Heart right ventricle (tissue), 16 donors: ENCODE data around the gene ZNF785. TPM values are rescaled to one million over a fixed set of nuclear protein-coding genes. Genes with fewer than 3 reads are reported as not detected.

Experiments used
- ATAC-seq, 8 donors: fragments of 200-7000 bp; cut with Tn5 transposase; one replicate each; pipeline ENCODE4 v1.9.1; 2020; ENCODE audit warnings: mild to moderate bottlenecking in 8 of 8, moderate library complexity in 8 of 8, moderate number of reproducible peaks in 1 of 8
- DNase-seq, 2 donors: peaks; one replicate each; pipeline ENCODE4 v3.0.0-alpha.2; 2020
- H3K27ac ChIP-seq, 10 donors: fragments of 200-600 bp; sonication (generic) in 2 of 10; one replicate each; pipeline versions ENCODE4 v1.5.0 to v1.8.0; 2020 to 2022; ENCODE audit warnings: mild to moderate bottlenecking in 3 of 10
- H3K27me3 ChIP-seq, 7 donors: fragments of 200-600 bp; one replicate each; pipeline ENCODE4 v1.8.0; 2021 to 2022; ENCODE audit warnings: mild to moderate bottlenecking in 2 of 7
- H3K36me3 ChIP-seq, 9 donors: fragments of 200-600 bp; sonication (generic) in 1 of 9; one replicate each; pipeline versions ENCODE4 v1.5.0 to v1.8.0; 2020 to 2022; ENCODE audit warnings: mild to moderate bottlenecking in 2 of 9
- H3K4me1 ChIP-seq, 9 donors: fragments of 200-600 bp; sonication (generic) in 1 of 9; one replicate each; pipeline versions ENCODE4 v1.5.0 to v1.8.0; 2020 to 2022; ENCODE audit warnings: mild to moderate bottlenecking in 4 of 9
- H3K4me3 ChIP-seq, 10 donors: fragments of 200-600 bp; sonication (generic) in 2 of 10; one replicate each; pipeline versions ENCODE4 v1.5.0 to v1.8.0; 2020 to 2022; ENCODE audit warnings: mild to moderate bottlenecking in 7 of 10, moderate library complexity in 2 of 10
- H3K9me3 ChIP-seq, 11 donors: fragments of 200-600 bp in 10 of 11; sonication (generic) in 2 of 11; one replicate each; pipeline versions ENCODE4 v1.5.0 to v1.8.0; 2013 to 2022; ENCODE audit warnings: mild to moderate bottlenecking in 2 of 11, control low read depth in 1 of 11, moderate library complexity in 1 of 11
- CTCF ChIP-seq, 9 donors: fragments of 200-600 bp; sonication (generic) in 2 of 9; IDR thresholded peaks; one replicate each; pipeline versions ENCODE4 v1.5.0 to v1.8.0; 2021 to 2022; ENCODE audit warnings: antibody characterized with exemption in 9 of 9, mild to moderate bottlenecking in 5 of 9, moderate library complexity in 1 of 9
- WGBS, 2 donors: extraction: QIAGEN DNeasy Blood & Tissue Kit; methylation state at CpG; one replicate each; pipeline ENCODE4 v1.1.7; 2013; ENCODE audit warnings: inconsistent platforms in 1 of 2; 5-methylcytosine and 5-hydroxymethylcytosine counted together
- intact Hi-C, 10 donors: fragments of 100-400 bp; cut with DNase I; formaldehyde crosslinking; loops; one replicate each; pipeline versions ENCODE4 v1.11.1 to v1.14.2; 2022
- polyA plus RNA-seq, 2 donors: library from polyadenylated mRNA; stranded (reverse); fragments of 200-250 nt; gene quantifications; one replicate each; pipeline ENCODE4 v1.2.3, GENCODE V29; 2013
- total RNA-seq, 10 donors: library from RNA; stranded (reverse); fragmentation: NEBNext Ultra II Directional in 3 of 10; extraction: Animal tissue kit (Norgen Biotek cat#: 25700) in 3 of 10; gene quantifications; one replicate each; pipeline versions ENCODE4 v1.2.1 to v1.2.4, GENCODE V29; 2021 to 2023
- donor health status: Arrhythmogenic right ventricular cardiomyopathy.
- donor health status: ischemic (EF 13 %, LVEDD 7.1; RV severe dilation, severe dysfunction).
- donor health status: healthy with polysubstance abuse.
- donor health status: DM: no; HTN: yes; CAD: no.
- donor health status: DM: no; HTN: no; CAD: no.
- donor health status: ischemic (EF 25% LVEDD 6.9; RV normal size, moderate dysfunction).
- donor health status: ischemic (EF 25% LVEDD 5.7; RV mildly dilated, moderate dysfunction).
- donor health status: healthy.
- donor health status: DM: yes; HTN: yes; CAD: no.
- donor health status: Ischemic cardiomyopathy.
- donor health status: ischemic (EF 35%, LVEDD 5.7; RV mildly dilated, moderate dysfunction).
- donor health status: nonischemic (EF 11% LVEDD 7.7; RV severe dilation, severe dysfunction).
- donor health status: DM: yes; HTN: yes; CAD: no.
- donor health status: PGD.
- donor health status: ischemic (EF 29% LVEDD 5.4; RV normal size, mild dysfunction).
- donor health status: nonischemic (EF 23%, LVEDD 6.1; RV moderate dilation, normal function).

ZNF785 gene
- total and polyA plus RNA-seq, 12 donors = 2.8 to 8.4 (median 5.4) TPM

GRCh38 chr16:30588651-30589050 is 3.2 kb upstream of the ZNF785 start:
- Histone ChIP-seq H3K27ac (no peak overlapping the region), H3K36me3 (peaks cover 0 to 14% (median 0%) of the 10 kb centered on the region in 9 donors), H3K4me1 (peaks cover 3 to 23% (median 13%) of the 10 kb centered on the region in 9 donors), H3K9me3 (no peaks in the 10 kb centered on the region), H3K4me3 (no peak overlapping the region), H3K27me3 (no peaks in the 10 kb centered on the region)
- intact Hi-C loops = loop anchor here in 6 of 10 donors (5.0 to 10.0 kb wide), 6 partner anchors 39 to 141 kb away; partner anchors contain the start of genes ZNF747 (in 3 of the 6) and SEPHS2 (in 1 of the 6)
- no peak for DNase-seq
- WGBS, 2 donors = 90 to 92% methylated on average over 2 of the region's 2 CpGs
- TF ChIP-seq CTCF (IDR thresholded peaks at IDR 0.05) = no peak
- ATAC-seq = no peak

- Histone ChIP-seq H3K9me3 (no peaks in the 10 kb centered on the region), H3K4me1 (peaks cover 3 to 26% (median 13%) of the 10 kb centered on the region in 9 donors), H3K27me3 (no peaks in the 10 kb centered on the region), H3K36me3 (peaks cover 0 to 50% (median 23%) of the 10 kb centered on the region in 9 donors), H3K27ac (peak overlapping the region; percentile 67 to 97 (median 94)), H3K4me3 (peak overlapping the region; percentile 63 to 93 (median 78))
- no peak for TF ChIP-seq CTCF (IDR thresholded peaks at IDR 0.05)
- 0 to 1% methylated on average over 23 of the region's 23 CpGs for WGBS, 2 donors
- peak in 4 of 8 donors; percentile 4 to 20 (median 9) for ATAC-seq
- DNase-seq = no peak
- intact Hi-C loops = loop anchor here in 6 of 10 donors (1.0 to 10.0 kb wide), 11 partner anchors 13 to 138 kb away; partner anchors contain the start of genes ZNF747 (in 4 of the 6), ZNF688 (in 2 of the 6), FBRS (in 1 of the 6) and SEPHS2 (in 1 of the 6)
Measured at GRCh38 chr16:30585022-30585399, 486 bp downstream of the ZNF785 start.

- no peak for ATAC-seq
- H3K4me3 ChIP-seq = no peak overlapping the region
- H3K36me3 ChIP-seq = peaks cover 0 to 69% (median 23%) of the 10 kb centered on the region in 9 donors
- no peaks in the 10 kb centered on the region for H3K9me3 ChIP-seq
- TF ChIP-seq CTCF (IDR thresholded peaks at IDR 0.05) = no peak
- WGBS, 2 donors = 95 to 96% methylated on average over 46 to 48 of the region's 48 CpGs
- H3K27me3 ChIP-seq = no peaks in the 10 kb centered on the region
- H3K27ac ChIP-seq = no peak overlapping the region
- no peak for DNase-seq
- H3K4me1 ChIP-seq = peaks cover 3 to 26% (median 13%) of the 10 kb centered on the region in 9 donors
- intact Hi-C loops = loop anchor here in 3 of 10 donors (10.0 kb wide), 2 partner anchors 48 to 52 kb away; partner anchors contain the start of gene ZNF747 (in 2 of the 3)
Measured at GRCh38 chr16:30582611-30583340, 2.7 kb downstream of the ZNF785 start.

- no peak for TF ChIP-seq CTCF (IDR thresholded peaks at IDR 0.05)
- DNase-seq (no peak), ATAC-seq (no peak)
- Histone ChIP-seq H3K9me3 (no peaks in the 10 kb centered on the region), H3K4me1 (peaks cover 3 to 19% (median 13%) of the 10 kb centered on the region in 9 donors), H3K27me3 (no peaks in the 10 kb centered on the region), H3K36me3 (peaks cover 0 to 77% (median 23%) of the 10 kb centered on the region in 9 donors), H3K27ac (no peak overlapping the region), H3K4me3 (no peak overlapping the region)
- 88 to 91% methylated on average over 7 of the region's 7 CpGs for WGBS, 2 donors
- intact Hi-C loops = loop anchor here in 3 of 10 donors (10.0 kb wide), 2 partner anchors 47 to 53 kb away; partner anchors contain the start of gene ZNF747 (in 2 of the 3)
Measured at GRCh38 chr16:30581457-30581856, 4.0 kb downstream of the ZNF785 start.
